Measurements from ENCODE around the gene SLAMF9.

DNA sequence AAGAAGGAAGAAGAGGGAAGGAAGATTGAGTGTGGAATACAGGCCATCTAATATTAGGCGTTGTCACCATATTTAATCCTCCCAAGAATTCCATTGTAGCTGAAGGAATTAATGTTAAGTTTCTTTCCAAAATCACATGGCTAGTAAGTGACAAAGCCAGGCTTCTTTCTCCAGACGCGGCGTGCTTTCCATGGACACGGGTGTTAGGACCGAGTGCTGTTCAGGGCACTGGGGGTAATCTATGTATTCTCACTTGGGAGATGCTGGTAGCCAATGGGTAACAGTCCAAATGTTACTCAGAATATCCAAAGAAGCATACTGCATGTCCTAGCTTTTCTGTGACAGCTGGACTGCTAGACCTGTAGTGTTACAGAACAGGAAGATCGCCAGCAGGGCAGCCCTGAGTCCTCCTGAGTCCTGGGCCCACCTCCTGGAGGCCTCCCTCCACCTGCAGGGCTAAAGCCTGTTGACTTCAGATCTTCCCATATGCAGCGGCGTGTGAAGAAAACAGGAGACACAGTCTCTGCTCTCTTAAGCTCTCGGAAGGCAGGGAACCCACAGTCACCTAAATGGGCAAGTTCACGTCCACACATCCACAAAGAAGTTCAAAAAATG is 13.9 kb downstream of the SLAMF9 start:
- TF ChIP-seq SP1 (IDR thresholded peaks at IDR 0.05; ENCODE audit: low read depth) (no peak), SRF (IDR thresholded peaks at IDR 0.05; ENCODE audit: low read depth) (no peak), ZNF274 (IDR thresholded peaks at IDR 0.05; ENCODE audit: low read depth, low read length) (no peak)
